Measurements from ENCODE around the gene PRKAB2.

GRCh38 chr1:147105909-147106308 is 66.4 kb downstream of the PRKAB2 start:
- TF ChIP-seq CTCF (IDR thresholded peaks at IDR 0.05) (no peak), EP300 (IDR thresholded peaks at IDR 0.05) (no peak), POLR2A (IDR thresholded peaks at IDR 0.05) (no peak)
